ENCODE results near the gene NEK10.
"Not testable (repeated sequence)": the region's sequence is repeated elsewhere in the genome, so short reads cannot be mapped to it uniquely, and the experiment has no call there.

Gene NEK10

GRCh38 chr3:27353221-27353620 lies 16.0 kb downstream of the NEK10 start:
- DNase-seq = no peak

GRCh38 chr3:27352047-27352446 lies 17.1 kb downstream of the NEK10 start:
- DNase-seq = no peak

- DNase-seq = no peak
Measured at GRCh38 chr3:27349832-27350231, 19.4 kb downstream of the NEK10 start.

- no peak for DNase-seq
Measured at GRCh38 chr3:27345959-27346865, 23.0 kb downstream of the NEK10 start.

GRCh38 chr3:27345493-27345892 lies 23.7 kb downstream of the NEK10 start:
- no peak for DNase-seq

- DNase-seq = no peak
Measured at GRCh38 chr3:27345045-27345444, 24.1 kb downstream of the NEK10 start.

- DNase-seq = no peak
Measured at GRCh38 chr3:27344192-27344591, 25.0 kb downstream of the NEK10 start.

- DNase-seq = no peak
Measured at GRCh38 chr3:27342267-27342666, 26.9 kb downstream of the NEK10 start.

- no peak for DNase-seq
Measured at GRCh38 chr3:27340534-27340933, 28.6 kb downstream of the NEK10 start.

- no peak for DNase-seq
Measured at GRCh38 chr3:27335571-27335970, 33.6 kb downstream of the NEK10 start.

GRCh38 chr3:27333843-27334242 lies 35.3 kb downstream of the NEK10 start:
- DNase-seq = no peak

- not testable (repeated sequence) for DNase-seq
Measured at GRCh38 chr3:27328982-27329762, 40.0 kb downstream of the NEK10 start.

- no peak for DNase-seq
Measured at GRCh38 chr3:27326629-27327545, 42.3 kb downstream of the NEK10 start.

GRCh38 chr3:27326202-27326601 lies 43.0 kb downstream of the NEK10 start:
- DNase-seq = no peak

- DNase-seq = no peak
Measured at GRCh38 chr3:27325419-27325818, 43.8 kb downstream of the NEK10 start.

- no peak for DNase-seq
Measured at GRCh38 chr3:27324686-27325085, 44.5 kb downstream of the NEK10 start.

GRCh38 chr3:27323087-27323570 lies 46.1 kb downstream of the NEK10 start:
- no peak for DNase-seq

- no peak for DNase-seq
Measured at GRCh38 chr3:27322634-27323033, 46.5 kb downstream of the NEK10 start.

GRCh38 chr3:27319847-27320526 lies 49.2 kb downstream of the NEK10 start:
- no peak for DNase-seq

- no peak for DNase-seq
Measured at GRCh38 chr3:27319304-27319703, 49.9 kb downstream of the NEK10 start.

- no peak for DNase-seq
Measured at GRCh38 chr3:27317096-27317495, 52.1 kb downstream of the NEK10 start.

GRCh38 chr3:27315003-27315402 lies 54.2 kb downstream of the NEK10 start:
- DNase-seq = no peak
